ENCODE measurements around the gene KRT75.

GRCh38 chr12:52391618-52392002, 42.6 kb downstream of the KRT75 start:
- TF ChIP-seq CTCF (IDR thresholded peaks at IDR 0.05) (no peak), POLR2AphosphoS5 (IDR thresholded peaks at IDR 0.05) (no peak), POLR2A (IDR thresholded peaks at IDR 0.05) (no peak), EP300 (IDR thresholded peaks at IDR 0.05) (no peak)

All from stomach (tissue), 4 donors.